Measurements from ENCODE around the gene ZBTB40. TPM values are rescaled to one million over a fixed set of nuclear protein-coding genes. Genes with fewer than 3 reads are reported as not detected.

The ZBTB40 gene
- polyA plus RNA-seq, 2 of the 4 experiments (the other 2 are of a cell fraction): 6.2 to 7.0 TPM

GRCh38 chr1:22404486-22404885 is 47.2 kb upstream of the ZBTB40 start:
- DNase-seq (ENCODE audit: low read depth in 1 of 2, low spot score in 1 of 2): no peak
- POLR2A ChIA-PET: no interaction called here
- H3K4me2 ChIP-seq: no peak overlapping the region
- no peak for TF ChIP-seq JUN (IDR thresholded peaks at IDR 0.05)
- no peak for TF ChIP-seq FOSL2 (IDR thresholded peaks at IDR 0.05)
- TF ChIP-seq FOSL2 (CRISPR knock-in tag; IDR thresholded peaks at IDR 0.05): no peak
- TF ChIP-seq, protein P1, sequence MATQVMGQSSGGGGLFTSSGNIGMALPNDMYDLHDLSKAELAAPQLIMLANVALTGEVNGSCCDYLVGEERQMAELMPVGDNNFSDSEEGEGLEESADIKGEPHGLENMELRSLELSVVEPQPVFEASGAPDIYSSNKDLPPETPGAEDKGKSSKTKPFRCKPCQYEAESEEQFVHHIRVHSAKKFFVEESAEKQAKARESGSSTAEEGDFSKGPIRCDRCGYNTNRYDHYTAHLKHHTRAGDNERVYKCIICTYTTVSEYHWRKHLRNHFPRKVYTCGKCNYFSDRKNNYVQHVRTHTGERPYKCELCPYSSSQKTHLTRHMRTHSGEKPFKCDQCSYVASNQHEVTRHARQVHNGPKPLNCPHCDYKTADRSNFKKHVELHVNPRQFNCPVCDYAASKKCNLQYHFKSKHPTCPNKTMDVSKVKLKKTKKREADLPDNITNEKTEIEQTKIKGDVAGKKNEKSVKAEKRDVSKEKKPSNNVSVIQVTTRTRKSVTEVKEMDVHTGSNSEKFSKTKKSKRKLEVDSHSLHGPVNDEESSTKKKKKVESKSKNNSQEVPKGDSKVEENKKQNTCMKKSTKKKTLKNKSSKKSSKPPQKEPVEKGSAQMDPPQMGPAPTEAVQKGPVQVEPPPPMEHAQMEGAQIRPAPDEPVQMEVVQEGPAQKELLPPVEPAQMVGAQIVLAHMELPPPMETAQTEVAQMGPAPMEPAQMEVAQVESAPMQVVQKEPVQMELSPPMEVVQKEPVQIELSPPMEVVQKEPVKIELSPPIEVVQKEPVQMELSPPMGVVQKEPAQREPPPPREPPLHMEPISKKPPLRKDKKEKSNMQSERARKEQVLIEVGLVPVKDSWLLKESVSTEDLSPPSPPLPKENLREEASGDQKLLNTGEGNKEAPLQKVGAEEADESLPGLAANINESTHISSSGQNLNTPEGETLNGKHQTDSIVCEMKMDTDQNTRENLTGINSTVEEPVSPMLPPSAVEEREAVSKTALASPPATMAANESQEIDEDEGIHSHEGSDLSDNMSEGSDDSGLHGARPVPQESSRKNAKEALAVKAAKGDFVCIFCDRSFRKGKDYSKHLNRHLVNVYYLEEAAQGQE (IDR thresholded peaks at IDR 0.05): no peak
- no peak for TF ChIP-seq KDM5A (IDR thresholded peaks at IDR 0.05)
- TF ChIP-seq, protein P2, sequence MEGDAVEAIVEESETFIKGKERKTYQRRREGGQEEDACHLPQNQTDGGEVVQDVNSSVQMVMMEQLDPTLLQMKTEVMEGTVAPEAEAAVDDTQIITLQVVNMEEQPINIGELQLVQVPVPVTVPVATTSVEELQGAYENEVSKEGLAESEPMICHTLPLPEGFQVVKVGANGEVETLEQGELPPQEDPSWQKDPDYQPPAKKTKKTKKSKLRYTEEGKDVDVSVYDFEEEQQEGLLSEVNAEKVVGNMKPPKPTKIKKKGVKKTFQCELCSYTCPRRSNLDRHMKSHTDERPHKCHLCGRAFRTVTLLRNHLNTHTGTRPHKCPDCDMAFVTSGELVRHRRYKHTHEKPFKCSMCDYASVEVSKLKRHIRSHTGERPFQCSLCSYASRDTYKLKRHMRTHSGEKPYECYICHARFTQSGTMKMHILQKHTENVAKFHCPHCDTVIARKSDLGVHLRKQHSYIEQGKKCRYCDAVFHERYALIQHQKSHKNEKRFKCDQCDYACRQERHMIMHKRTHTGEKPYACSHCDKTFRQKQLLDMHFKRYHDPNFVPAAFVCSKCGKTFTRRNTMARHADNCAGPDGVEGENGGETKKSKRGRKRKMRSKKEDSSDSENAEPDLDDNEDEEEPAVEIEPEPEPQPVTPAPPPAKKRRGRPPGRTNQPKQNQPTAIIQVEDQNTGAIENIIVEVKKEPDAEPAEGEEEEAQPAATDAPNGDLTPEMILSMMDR (IDR thresholded peaks at IDR 0.05): no peak
- TF ChIP-seq, protein P3, sequence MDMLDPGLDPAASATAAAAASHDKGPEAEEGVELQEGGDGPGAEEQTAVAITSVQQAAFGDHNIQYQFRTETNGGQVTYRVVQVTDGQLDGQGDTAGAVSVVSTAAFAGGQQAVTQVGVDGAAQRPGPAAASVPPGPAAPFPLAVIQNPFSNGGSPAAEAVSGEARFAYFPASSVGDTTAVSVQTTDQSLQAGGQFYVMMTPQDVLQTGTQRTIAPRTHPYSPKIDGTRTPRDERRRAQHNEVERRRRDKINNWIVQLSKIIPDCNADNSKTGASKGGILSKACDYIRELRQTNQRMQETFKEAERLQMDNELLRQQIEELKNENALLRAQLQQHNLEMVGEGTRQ (IDR thresholded peaks at IDR 0.05): no peak
- no peak for TF ChIP-seq FOSB (CRISPR knock-in tag; IDR thresholded peaks at IDR 0.05)
- no peak for TF ChIP-seq GATA3 (IDR thresholded peaks at IDR 0.05; ENCODE audit: borderline replicate concordance)
- no peak for TF ChIP-seq POLR2AphosphoS2 (conservative IDR thresholded peaks at IDR 0.05; ENCODE audit: low read length)
- TF ChIP-seq BHLHE40 (IDR thresholded peaks at IDR 0.05; ENCODE audit: low read depth, low read length): no peak
- no peak for TF ChIP-seq TP53 (CRISPR knock-in tag; IDR thresholded peaks at IDR 0.05)
- no peak for TF ChIP-seq ZNF302 (CRISPR knock-in tag; IDR thresholded peaks at IDR 0.05)
- no peak for FAIRE-seq
- no peak overlapping the region for H3K4me3 ChIP-seq
- CTCF ChIA-PET: interaction anchor here (1.1 to 4.9 kb wide), 3 partner anchors 12 to 129 kb away, joined by 3 to 29 read pairs (median 3); no protein-coding TSS in a partner anchor
- no peak overlapping the region for H3K27ac ChIP-seq
- WGBS (ENCODE audit: missing lambda C conversion rate): 52% methylated on average over 5 of the region's 5 CpGs
- no peaks in the 10 kb centered on the region for H3K4me1 ChIP-seq
- ATAC-seq: no peak
- H3K9me3 ChIP-seq: no peaks in the 10 kb centered on the region

DNA sequence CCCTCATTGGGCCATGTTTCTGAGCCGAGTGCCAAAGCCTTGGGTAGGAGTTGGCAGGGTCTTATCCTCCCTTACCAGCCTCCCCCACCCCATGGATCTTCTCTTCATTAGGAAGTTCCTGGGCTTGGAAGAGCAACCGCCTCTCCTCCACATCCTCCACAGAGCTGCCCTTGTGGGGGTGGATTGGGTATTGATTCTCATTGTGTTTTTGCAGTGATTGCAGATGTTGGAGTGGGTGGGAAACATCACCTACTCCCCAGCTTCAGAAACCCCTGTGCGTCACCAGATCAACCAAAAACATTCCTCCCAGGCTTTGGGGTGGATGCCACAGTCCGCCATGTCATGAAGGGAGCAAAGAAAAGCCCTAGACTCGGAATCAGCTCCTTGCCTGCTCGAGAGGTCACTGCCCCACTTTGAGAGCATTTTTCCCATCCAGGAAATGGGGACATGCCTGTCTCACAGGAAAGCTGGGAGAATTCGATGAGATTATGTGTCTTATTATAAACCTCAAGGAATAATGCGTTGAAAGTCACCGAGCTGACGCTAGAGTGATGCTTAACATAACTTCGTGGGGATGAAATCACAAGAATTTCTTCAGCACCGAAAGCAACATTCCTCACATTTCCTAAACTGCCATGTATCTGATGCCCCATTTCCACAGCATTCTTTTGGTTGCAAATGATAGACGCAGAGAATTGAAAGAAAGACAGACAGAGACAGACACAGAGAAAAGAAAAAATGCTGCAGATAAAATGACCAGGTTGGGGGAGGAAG is 44.7 kb upstream of the ZBTB40 start:
- ATAC-seq (no peak), FAIRE-seq (no peak), DNase-seq (ENCODE audit: low read depth in 1 of 2, low spot score in 1 of 2) (no peak)
- no peaks in the 10 kb centered on the region for H3K4me1 ChIP-seq
- H3K4me2 ChIP-seq: no peak overlapping the region
- H3K27ac ChIP-seq: no peak overlapping the region
- ChIA-PET CTCF (interaction anchor here (1.9 to 4.9 kb wide), 2 partner anchors 9 to 16 kb away, joined by 4 to 29 read pairs; no protein-coding TSS in a partner anchor), POLR2A (no interaction called here)
- H3K4me3 ChIP-seq: no peak overlapping the region
- 71% methylated on average over 13 of the region's 13 CpGs for WGBS (ENCODE audit: missing lambda C conversion rate)
- peaks cover 4% of the 10 kb centered on the region; the same call in 1 of the 3 replicates for H3K9me3 ChIP-seq
- TF ChIP-seq HOXA7 (CRISPR knock-in tag; IDR thresholded peaks at IDR 0.05) (no peak), SMC3 (IDR thresholded peaks at IDR 0.05) (no peak), HDAC2 (IDR thresholded peaks at IDR 0.05) (no peak), RCOR1 (IDR thresholded peaks at IDR 0.05; ENCODE audit: low read depth, low read length) (no peak), HOXB13 (CRISPR knock-in tag; IDR thresholded peaks at IDR 0.05; ENCODE audit: low read depth) (no peak), FOSB (CRISPR knock-in tag; IDR thresholded peaks at IDR 0.05) (no peak), BHLHE40 (IDR thresholded peaks at IDR 0.05; ENCODE audit: low read depth, low read length) (no peak), FOSL2 (IDR thresholded peaks at IDR 0.05) (no peak), FOSL2 (CRISPR knock-in tag; IDR thresholded peaks at IDR 0.05) (no peak), CBX8 (IDR thresholded peaks at IDR 0.05) (no peak), JUNB (IDR thresholded peaks at IDR 0.05) (no peak), EHMT2 (IDR thresholded peaks at IDR 0.05; ENCODE audit: low read depth) (no peak), POLR2A (IDR thresholded peaks at IDR 0.05; ENCODE audit: low read length) (no peak), GATA3 (IDR thresholded peaks at IDR 0.05; ENCODE audit: borderline replicate concordance) (no peak), PHF8 (IDR thresholded peaks at IDR 0.05; ENCODE audit: borderline replicate concordance, low read depth) (no peak), KDM1A (IDR thresholded peaks at IDR 0.05; ENCODE audit: low read depth) (no peak)
- TF ChIP-seq, protein P3 (IDR thresholded peaks at IDR 0.05): no peak
